ENCODE measurements around the gene MCOLN1. TPM values are rescaled to one million over a fixed set of nuclear protein-coding genes. Genes with fewer than 3 reads are reported as not detected.

Gene MCOLN1
- total and polyA plus RNA-seq, 9 of the 15 experiments (the other 6 are each of a cell fraction or from before 2014, with no cell fraction given) = 0.25 to 15.4 (median 7.1) TPM

GRCh38 chr19:7521551-7522071 lies 813 bp upstream of the MCOLN1 start:
- no peaks in the 10 kb centered on the region for H4K20me1 ChIP-seq (replicated peaks; ENCODE audit: control insufficient read depth, insufficient read depth, low read length)
- intact Hi-C loops (cut with micrococcal nuclease) = no loop called here
- H2AFZ ChIP-seq (ENCODE audit: low read depth, low read length) = peak overlapping the region; percentile 88
- CTCF ChIA-PET (ENCODE audit: low intra/inter-chr PET ratio) = no interaction called here
- H3K36me3 ChIP-seq (ENCODE audit: control insufficient read depth, insufficient read depth, low read length) = peaks cover 3% of the 10 kb centered on the region; the same call in 1 of the 3 replicates
- FAIRE-seq = peak; percentile 15
- no peak for TF ChIP-seq ETV6 (IDR thresholded peaks at IDR 0.05; ENCODE audit: borderline replicate concordance in 1 of 2, low read depth in 2 of 2, low read length in 1 of 2)
- no peak for TF ChIP-seq ETV6 (CRISPR knock-in tag; IDR thresholded peaks at IDR 0.05; ENCODE audit: borderline replicate concordance)
- 0 out of 2 replicates have a peak, but pooled peaks have one; percentile 21 for TF ChIP-seq ZNF121 (CRISPR knock-in tag; conservative IDR thresholded peaks at IDR 0.05)
- H3K27ac ChIP-seq (ENCODE audit: extremely low read depth, low read depth, low read length) = no peak overlapping the region
- peaks cover 6 to 33% of the 10 kb centered on the region in 2 experiments; a peak in 4 of 5 replicates for H3K4me1 ChIP-seq (replicated peaks in 1 of 2; ENCODE audit: control insufficient read depth in 2 of 2, insufficient read depth in 2 of 2, low read length in 2 of 2)
- no peaks in the 10 kb centered on the region for H3K9me3 ChIP-seq (replicated peaks; ENCODE audit: control insufficient read depth, insufficient read depth, low read depth, low read length)
- peak overlapping the region; percentile 53 to 87; a peak in 3 of 4 replicates for H3K9ac ChIP-seq (ENCODE audit: insufficient read depth in 1 of 2, low read depth in 2 of 2, low read length in 2 of 2)
- ATAC-seq = no peak
- no peaks in the 10 kb centered on the region for H3K9me1 ChIP-seq (ENCODE audit: control insufficient read depth, insufficient read depth, low read length)
- H3K4me3 ChIP-seq = peak overlapping the region; percentile 68; the same call in 1 of the 2 replicates
- no peaks in the 10 kb centered on the region for H3K27me3 ChIP-seq (ENCODE audit: control insufficient read depth in 2 of 2, insufficient read depth in 2 of 2, low read length in 2 of 2)
- H3K4me2 ChIP-seq (ENCODE audit: insufficient read depth, low read length) = peak overlapping the region; percentile 88
- in situ Hi-C loops (cut with MboI) = no loop called here
- no TSS peak for BruUV-seq (replicated peaks)
- DNase-seq (ENCODE audit: extremely low read depth in 1 of 4, low spot score in 3 of 4) = no peak
- POLR2A ChIA-PET = interaction anchor here (0.6 to 1.7 kb wide), 7 partner anchors 9 to 193 kb away, joined by 3 to 7 read pairs (median 3); a partner anchor contains a TSS
- 58% methylated on average over 10 of the region's 10 CpGs for WGBS (ENCODE audit: insufficient coverage, low coverage, missing lambda C conversion rate)
- peaks cover 4% of the 10 kb centered on the region; the same call in 2 of the 3 replicates for H3K79me2 ChIP-seq (ENCODE audit: control insufficient read depth, insufficient read depth, low read length)

Data from K562 (cell line).